Parathyroid adenoma (tissue), 2 donors: Measurements from ENCODE around the gene SURF4.
"Not testable (repeated sequence)": the region's sequence is repeated elsewhere in the genome, so short reads cannot be mapped to it uniquely, and the experiment has no call there.

Source experiments
- H2AFZ ChIP-seq: fragments of 300-600 bp; sonication (generic); one replicate; pipeline ENCODE4 v1.7.0; 2017; ENCODE audit warnings: antibody characterized with exemption, mild to moderate bottlenecking
- H3K27ac ChIP-seq: fragments of 300-600 bp; sonication (generic); one replicate; pipeline ENCODE4 v1.7.0; 2017
- H3K27me3 ChIP-seq: fragments of 300-600 bp; sonication (generic); one replicate; pipeline ENCODE4 v1.7.0; 2017; ENCODE audit warnings: low read length; ENCODE audit not compliant: control insufficient read depth, insufficient read depth
- H3K36me3 ChIP-seq: fragments of 300-600 bp; sonication (generic); one replicate; pipeline ENCODE4 v1.7.0; 2017; ENCODE audit warnings: low read length; ENCODE audit not compliant: control insufficient read depth, insufficient read depth
- H3K4me1 ChIP-seq: fragments of 300-600 bp; sonication (generic); one replicate; pipeline ENCODE4 v1.7.0; 2017; ENCODE audit warnings: control low read depth
- H3K4me2 ChIP-seq: fragments of 300-600 bp; sonication (generic); one replicate; pipeline ENCODE4 v1.7.0; 2017; ENCODE audit warnings: low read length
- H3K4me3 ChIP-seq: fragments of 300-600 bp; sonication (generic); one replicate; pipeline ENCODE4 v1.7.0; 2017; ENCODE audit warnings: low read depth, low read length
- H3K79me2 ChIP-seq: fragments of 300-600 bp; sonication (generic); one replicate; pipeline ENCODE4 v1.7.0; 2017; ENCODE audit warnings: control low read depth
- H3K9ac ChIP-seq: fragments of 300-600 bp; sonication (generic); one replicate; pipeline ENCODE4 v1.7.0; 2017; ENCODE audit warnings: mild to moderate bottlenecking
- H3K9me3 ChIP-seq: fragments of 300-600 bp; sonication (generic); one replicate; pipeline ENCODE4 v1.7.0; 2017; ENCODE audit warnings: low read length; ENCODE audit not compliant: control insufficient read depth
- CTCF ChIP-seq: fragments of 300-600 bp; sonication (generic); IDR thresholded peaks from one replicate; pipeline ENCODE4 v1.7.0; 2017; ENCODE audit warnings: antibody characterized with exemption, mild to moderate bottlenecking
- donor health status: primary hyperparathyroidism.

The SURF4 gene

GRCh38 chr9:133380734-133381133, 4.9 kb upstream of the SURF4 start:
- TF ChIP-seq CTCF = no peak
- Histone ChIP-seq H3K4me1 (no peaks in the 10 kb centered on the region), H2AFZ (no peak overlapping the region), H3K4me2 (no peak overlapping the region), H3K27me3 (no peaks in the 10 kb centered on the region), H3K9ac (no peak overlapping the region), H3K27ac (no peak overlapping the region), H3K9me3 (no peaks in the 10 kb centered on the region), H3K4me3 (no peak overlapping the region), H3K36me3 (no peaks in the 10 kb centered on the region), H3K79me2 (no peaks in the 10 kb centered on the region)

GRCh38 chr9:133379153-133380086, 3.6 kb upstream of the SURF4 start:
- no peaks in the 10 kb centered on the region for H3K36me3 ChIP-seq
- no peak overlapping the region for H2AFZ ChIP-seq
- H3K4me3 ChIP-seq = no peak overlapping the region
- no peaks in the 10 kb centered on the region for H3K9me3 ChIP-seq
- no peak overlapping the region for H3K27ac ChIP-seq
- H3K79me2 ChIP-seq = peaks cover 5% of the 10 kb centered on the region
- no peak overlapping the region for H3K4me2 ChIP-seq
- H3K4me1 ChIP-seq = no peaks in the 10 kb centered on the region
- no peaks in the 10 kb centered on the region for H3K27me3 ChIP-seq
- no peak for TF ChIP-seq CTCF
- no peak overlapping the region for H3K9ac ChIP-seq

- Histone ChIP-seq H3K4me3 (no peak overlapping the region), H3K9ac (no peak overlapping the region), H2AFZ (no peak overlapping the region), H3K27me3 (no peaks in the 10 kb centered on the region), H3K79me2 (peaks cover 5% of the 10 kb centered on the region), H3K4me2 (no peak overlapping the region), H3K9me3 (no peaks in the 10 kb centered on the region), H3K4me1 (no peaks in the 10 kb centered on the region), H3K27ac (no peak overlapping the region), H3K36me3 (no peaks in the 10 kb centered on the region)
- no peak for TF ChIP-seq CTCF
Measured at GRCh38 chr9:133378408-133378962, 2.6 kb upstream of the SURF4 start.

GRCh38 chr9:133377721-133378216, 1.9 kb upstream of the SURF4 start:
- H3K79me2 ChIP-seq = peaks cover 12% of the 10 kb centered on the region
- no peaks in the 10 kb centered on the region for H3K36me3 ChIP-seq
- no peak for TF ChIP-seq CTCF
- no peak overlapping the region for H3K9ac ChIP-seq
- H3K27ac ChIP-seq = no peak overlapping the region
- H2AFZ ChIP-seq = no peak overlapping the region
- no peak overlapping the region for H3K4me2 ChIP-seq
- H3K4me3 ChIP-seq = no peak overlapping the region
- no peaks in the 10 kb centered on the region for H3K27me3 ChIP-seq
- no peaks in the 10 kb centered on the region for H3K9me3 ChIP-seq
- H3K4me1 ChIP-seq = no peaks in the 10 kb centered on the region

- H2AFZ ChIP-seq, H3K9me3 ChIP-seq, H3K4me2 ChIP-seq, H3K27me3 ChIP-seq, H3K9ac ChIP-seq, H3K4me1 ChIP-seq, H3K27ac ChIP-seq, H3K36me3 ChIP-seq, H3K4me3 ChIP-seq: not testable (repeated sequence)
- H3K79me2 ChIP-seq = peaks cover 15% of the 10 kb centered on the region
Measured at GRCh38 chr9:133377280-133377679, 1.4 kb upstream of the SURF4 start.
